Measurements from ENCODE around the gene PRDM16. TPM values are rescaled to one million over a fixed set of nuclear protein-coding genes. Genes with fewer than 3 reads are reported as not detected.

Gene PRDM16
- total and polyA plus RNA-seq, 2 of the 4 experiments (the other 2 are of a cell fraction), result 0.02 TPM; not detected in 1

GRCh38 chr1:3352299-3352951, 283.4 kb downstream of the PRDM16 start:
- Histone ChIP-seq H3K4me2 (ENCODE audit: low read depth, low read length) (no peak overlapping the region), H2AK9ac (replicated peaks; ENCODE audit: low read depth, low read length, poor library complexity) (no peak overlapping the region), H4K91ac (ENCODE audit: insufficient read depth, low read depth, low read length) (no peak overlapping the region), H3K23ac (ENCODE audit: low read depth, low read length) (no peak overlapping the region), H2BK20ac (ENCODE audit: low read depth, low read length) (no peak overlapping the region), H3K27me3 (ENCODE audit: control insufficient read depth, insufficient read depth, low read length) (no peaks in the 10 kb centered on the region; the same call in none of the 2 replicates), H3K4me1 (ENCODE audit: control insufficient read depth, insufficient read depth, low read length) (no peaks in the 10 kb centered on the region), H2BK120ac (ENCODE audit: low read depth, low read length) (no peak overlapping the region), H3K14ac (replicated peaks; ENCODE audit: low read depth, low read length) (no peak overlapping the region), H3K9ac (ENCODE audit: low read depth, low read length) (no peak overlapping the region), H3K4me3 (ENCODE audit: insufficient read depth, low read depth, low read length) (no peak overlapping the region), H3K79me1 (ENCODE audit: low read depth in 1 of 2, low read length in 2 of 2) (no peaks in the 10 kb centered on the region), H2AFZ (replicated peaks; ENCODE audit: low read length, poor library complexity) (no peak overlapping the region), H4K8ac (ENCODE audit: low read depth in 2 of 2, low read length in 2 of 2) (no peak overlapping the region), H4K20me1 (ENCODE audit: insufficient read depth, low read length) (no peaks in the 10 kb centered on the region), H3K36me3 (ENCODE audit: control insufficient read depth, insufficient read depth, low read length) (no peaks in the 10 kb centered on the region), H4K5ac (ENCODE audit: low read depth, low read length) (no peak overlapping the region), H3K9me1 (ENCODE audit: insufficient read depth, low read length) (no peaks in the 10 kb centered on the region), H3K18ac (ENCODE audit: low read depth, low read length) (no peak overlapping the region), H2BK15ac (ENCODE audit: low read depth, low read length) (no peak overlapping the region), H3K4ac (ENCODE audit: low read depth, low read length) (no peak overlapping the region), H2AK5ac (ENCODE audit: low read depth, low read length) (no peak overlapping the region), H3K56ac (ENCODE audit: extremely low read depth, insufficient read depth, low read length) (no peak overlapping the region), H2BK5ac (ENCODE audit: low read depth, low read length, poor library complexity, severe bottlenecking) (no peak overlapping the region), H3K9me3 (ENCODE audit: control insufficient read depth, insufficient read depth, low read length) (no peaks in the 10 kb centered on the region; the same call in 1 of the 2 replicates), H3K27ac (ENCODE audit: insufficient read depth, low read length) (no peak overlapping the region)
- POLR2A ChIA-PET (ENCODE audit: unreplicated experiment), result no interaction called here
- dilution Hi-C loops (cut with HindIII; ENCODE audit: low sequenced_read_pairs, unreplicated experiment), result no loop called here
- ATAC-seq (ENCODE audit: low read depth) (peak; percentile 63), DNase-seq (peak; percentile 18)
- CTCF ChIA-PET, result no interaction called here
- intact Hi-C loops (cut with micrococcal nuclease), result no loop called here
- TF ChIP-seq CTCF (conservative IDR thresholded peaks at IDR 0.05; ENCODE audit: low read depth, low read length), result no peak
- TF ChIP-seq MAFK (IDR thresholded peaks at IDR 0.05; ENCODE audit: low read depth, low read length), result no peak
- TF ChIP-seq FOS (IDR thresholded peaks at IDR 0.05; ENCODE audit: low read depth, low read length), result no peak
- TF ChIP-seq USF2 (IDR thresholded peaks at IDR 0.05; ENCODE audit: low read depth, low read length), result no peak
- no peak for TF ChIP-seq ELK1 (IDR thresholded peaks at IDR 0.05; ENCODE audit: borderline replicate concordance, low read depth, low read length)
- TF ChIP-seq SMC3 (IDR thresholded peaks at IDR 0.05; ENCODE audit: low read depth, low read length), result no peak
- no TSS peak for BruUV-seq (replicated peaks)
- 18% methylated on average over 14 of the region's 30 CpGs; no CpG with 5 or more reads in 1 of the 2 experiments for WGBS, 2 experiments (ENCODE audit: extremely low coverage in 2 of 2, insufficient read length in 1 of 2)
- in situ Hi-C loops (cut with MboI; ENCODE audit: low sequenced_read_pairs), result no loop called here
